Skeletal muscle cell (primary cell): ENCODE results near the gene NOL4L.

Experiments
- DNase-seq: peaks from one replicate; pipeline ENCODE4 v3.0.0-alpha.2; 2010; ENCODE audit warnings: low read depth
- H3K4me3 ChIP-seq: 2 replicates; pipeline ENCODE4 v1.5.1; 2011; ENCODE audit warnings: low read depth, mild to moderate bottlenecking, control low read depth, low read length, moderate library complexity

The NOL4L gene

DNA sequence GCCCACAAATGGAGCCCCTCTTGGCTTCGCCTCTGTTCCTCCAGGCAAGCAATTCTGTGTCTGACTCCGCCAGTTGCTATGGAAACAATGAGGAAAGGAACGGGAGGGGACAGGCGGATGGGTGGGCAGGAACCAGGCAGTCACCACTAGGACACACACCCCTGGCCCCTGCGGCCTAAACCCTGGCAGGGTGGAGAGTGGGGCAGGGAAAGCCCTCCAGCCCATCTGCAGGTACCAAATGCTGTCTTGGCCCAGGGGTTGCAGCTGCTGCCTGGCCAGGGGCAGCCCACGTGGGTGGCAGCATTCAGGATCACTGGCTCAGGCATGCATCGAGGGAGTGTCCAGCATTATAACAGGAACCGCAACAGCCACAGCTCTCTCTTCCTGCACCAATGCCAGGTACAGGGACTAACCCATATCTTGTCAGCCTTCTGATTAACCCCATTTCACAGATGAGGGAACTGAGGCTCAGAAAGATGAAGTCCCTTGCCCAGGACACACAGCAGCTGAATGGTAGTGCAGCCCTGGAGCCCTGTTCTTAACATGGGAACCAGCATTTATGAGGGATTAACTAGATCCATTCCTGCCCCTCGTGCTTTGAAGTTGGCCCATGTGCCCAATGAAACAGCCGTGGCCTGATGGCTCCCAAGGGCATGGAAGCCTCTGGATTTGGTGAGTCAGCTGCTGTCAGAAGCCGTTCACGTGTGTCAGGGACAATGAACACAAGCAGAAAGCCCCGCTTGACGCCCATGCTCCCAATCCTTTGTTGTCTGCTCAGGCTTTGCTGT lies 66.3 kb downstream of the NOL4L start:
- no peak for DNase-seq
- H3K4me3 ChIP-seq, result no peak overlapping the region

DNA sequence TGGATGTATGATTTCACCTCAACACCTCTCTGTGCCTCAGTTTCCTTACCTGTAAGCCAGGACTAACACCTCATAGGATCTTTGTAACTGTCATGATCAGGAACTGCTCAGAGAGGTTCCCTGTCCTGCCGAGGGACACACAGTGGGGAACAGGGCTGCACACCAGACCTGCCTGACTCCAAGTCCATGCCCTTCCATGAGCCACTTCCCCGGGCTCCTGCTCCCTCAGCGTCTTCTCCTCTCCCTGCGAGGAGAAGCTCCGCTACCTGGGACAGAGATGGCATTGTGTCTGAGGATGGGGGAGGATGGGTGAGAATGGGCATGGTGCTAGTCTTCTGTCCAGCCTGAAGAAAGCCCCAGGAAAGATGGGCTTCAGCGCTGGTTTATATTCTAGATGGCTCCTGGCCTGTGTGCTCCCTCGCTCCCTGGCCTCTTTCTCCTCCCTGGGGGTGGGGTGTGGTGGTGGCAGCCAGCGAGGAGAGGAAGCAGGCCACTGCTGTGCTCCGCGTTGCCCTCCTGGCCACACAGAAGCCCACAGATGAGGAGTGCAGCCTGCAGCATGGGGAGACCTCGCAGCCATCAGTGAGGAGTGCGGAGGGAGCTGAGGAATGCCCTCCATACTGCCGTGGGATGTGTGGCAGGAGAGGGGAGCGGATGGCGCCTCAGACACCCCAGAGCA lies 67.1 kb downstream of the NOL4L start:
- no peak overlapping the region for H3K4me3 ChIP-seq

DNA sequence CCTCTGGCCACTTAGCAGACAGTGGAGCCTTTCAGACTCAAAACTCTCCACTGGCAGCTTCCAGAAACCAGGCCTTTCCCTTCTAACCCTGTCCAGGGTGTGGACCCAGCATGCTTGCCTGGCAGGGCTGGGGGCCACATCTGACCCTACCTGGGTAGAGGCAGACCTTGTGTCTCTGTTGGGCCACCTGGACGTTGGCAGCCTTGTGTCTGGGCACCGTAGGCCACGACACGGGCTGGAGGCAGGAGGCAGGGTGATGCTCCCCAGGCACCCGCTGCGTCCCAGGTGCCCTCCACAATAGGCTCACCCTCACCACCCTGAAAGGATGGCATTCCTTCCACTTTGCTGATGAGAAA lies 67.6 kb downstream of the NOL4L start:
- DNase-seq, result no peak
- H3K4me3 ChIP-seq, result no peak overlapping the region

More for the DNA sequence above, 67.1 kb downstream of the NOL4L start:
- DNase-seq, result no peak

DNA sequence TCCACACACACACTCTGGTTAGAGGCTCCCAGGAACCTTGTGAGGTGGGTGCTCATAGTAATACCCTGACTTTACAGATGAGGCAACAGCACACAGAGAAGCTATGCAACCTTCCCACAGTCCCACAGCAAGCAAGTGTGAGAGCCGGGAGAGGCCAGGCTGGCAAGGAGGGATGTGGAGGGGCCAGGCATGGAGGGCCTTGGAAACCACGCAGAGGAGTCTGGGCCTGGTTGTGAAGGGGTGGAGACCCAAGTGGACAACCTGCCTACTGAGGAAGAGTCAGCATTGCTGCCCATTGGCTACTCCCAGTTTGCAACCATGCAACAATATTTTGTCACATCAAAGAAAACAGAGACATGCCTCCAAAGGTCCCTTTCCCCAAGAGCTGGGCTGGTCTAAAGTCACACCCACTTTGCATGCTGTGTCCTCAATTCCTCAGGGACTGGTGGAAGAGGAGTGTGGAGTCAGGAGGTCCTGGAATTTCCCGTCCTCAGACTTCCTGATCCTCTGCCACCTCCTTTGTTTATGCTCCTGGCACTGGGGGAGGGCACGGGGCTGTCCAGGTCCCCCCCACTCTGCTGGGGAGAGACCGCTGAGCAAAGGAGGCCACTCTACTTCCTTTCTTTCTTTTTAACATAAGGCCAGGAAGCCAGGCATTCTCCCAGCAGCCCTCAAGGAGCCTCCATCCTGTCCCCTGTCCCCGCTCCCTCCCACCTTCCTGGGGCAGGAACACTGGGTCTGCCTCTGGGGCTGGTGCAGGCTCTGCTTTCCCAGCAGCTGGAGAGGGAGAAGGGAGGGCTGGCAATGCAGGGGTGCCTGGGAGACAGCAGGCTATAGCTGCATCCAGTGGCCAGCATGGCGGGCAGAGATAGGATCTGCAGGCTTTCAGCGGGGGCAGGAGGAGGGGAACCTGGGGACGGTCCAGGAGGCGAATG lies 68.3 kb downstream of the NOL4L start:
- no peak for DNase-seq

DNA sequence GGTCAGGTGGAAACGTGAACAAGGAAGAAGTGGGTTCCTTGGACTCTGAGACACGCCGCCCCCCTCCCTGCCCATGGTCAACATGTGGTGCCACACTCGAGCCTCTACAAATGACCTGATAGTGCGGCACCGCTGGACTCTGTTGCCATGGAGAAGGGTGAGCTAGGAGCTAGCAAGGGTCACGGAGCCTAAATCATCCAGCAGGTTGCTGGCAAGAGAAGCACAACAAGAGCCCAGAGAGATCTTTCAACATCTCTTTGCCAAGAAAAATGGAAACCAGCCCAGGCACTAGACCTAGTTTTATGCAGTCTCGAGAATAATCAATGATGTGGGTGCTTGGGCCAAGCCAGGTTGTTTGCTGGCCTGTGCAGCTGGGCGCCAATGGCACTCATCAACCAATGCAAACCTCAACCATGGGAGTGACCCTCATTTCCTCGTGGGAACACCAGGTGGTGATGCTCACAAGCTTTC lies 69.5 kb downstream of the NOL4L start:
- no peak overlapping the region for H3K4me3 ChIP-seq
- DNase-seq, result no peak

More for the DNA sequence above, 68.3 kb downstream of the NOL4L start:
- no peak overlapping the region for H3K4me3 ChIP-seq

DNA sequence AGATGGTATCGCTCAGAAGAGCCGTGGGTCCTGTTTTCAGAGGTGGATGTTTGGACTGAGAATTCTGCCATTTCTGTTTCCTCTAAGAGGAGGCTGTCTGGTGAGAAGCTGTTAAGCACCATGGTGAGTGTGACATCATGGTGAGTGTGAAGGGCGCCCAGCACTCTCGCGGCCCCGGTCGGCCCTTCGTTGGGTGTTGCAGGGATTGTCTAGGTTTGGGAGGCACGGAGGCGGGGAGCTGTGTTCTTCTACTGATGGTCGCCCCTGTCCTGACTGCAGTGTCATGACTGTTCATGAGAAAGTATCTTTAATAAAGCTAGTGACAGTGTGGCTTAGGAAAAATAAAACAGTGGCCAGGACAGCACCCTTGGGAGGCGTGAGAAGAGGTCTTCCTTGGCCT lies 70.4 kb downstream of the NOL4L start:
- no peak for DNase-seq

DNA sequence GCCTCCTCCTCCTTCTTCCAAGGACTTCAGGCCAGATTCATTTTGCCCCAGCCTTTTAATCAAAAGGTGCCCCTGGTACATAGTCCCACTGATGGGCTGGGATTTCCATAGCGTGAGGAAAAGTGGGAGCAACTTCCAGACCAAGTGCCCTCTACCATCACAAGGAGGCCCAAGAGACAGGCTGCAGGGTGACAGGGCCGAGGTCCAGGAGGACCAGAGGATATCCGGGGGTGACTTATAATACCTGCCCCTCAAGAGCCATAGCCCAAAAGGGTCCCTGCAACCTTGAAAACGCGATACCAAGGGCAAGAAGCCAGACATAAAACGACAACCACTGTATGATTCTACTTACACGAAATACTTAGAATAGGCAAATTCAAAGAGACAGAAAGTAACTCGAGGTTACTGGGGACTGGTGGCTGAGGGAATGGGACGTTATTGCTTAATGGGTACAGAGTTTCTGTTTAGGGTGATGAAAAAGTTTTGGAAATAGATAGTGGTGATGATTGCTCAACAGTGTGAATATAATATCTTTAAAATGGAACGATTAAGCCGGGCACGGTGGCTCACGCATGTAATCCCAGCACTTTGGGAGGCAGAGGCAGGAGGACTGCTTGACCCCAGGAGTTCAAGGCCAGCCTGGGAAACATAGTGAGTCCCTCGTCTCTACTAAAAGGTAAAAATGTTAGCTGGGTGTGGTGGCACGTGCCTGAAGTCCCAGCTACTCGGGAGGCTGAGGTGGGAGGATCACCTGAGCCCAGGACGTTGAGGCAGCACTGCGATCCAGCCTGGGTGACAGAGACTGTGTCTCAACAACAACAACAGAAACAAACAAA lies 71.9 kb downstream of the NOL4L start:
- DNase-seq, result no peak
- H3K4me3 ChIP-seq, result no peak overlapping the region

More for the DNA sequence above, 70.4 kb downstream of the NOL4L start:
- H3K4me3 ChIP-seq, result no peak overlapping the region

DNA sequence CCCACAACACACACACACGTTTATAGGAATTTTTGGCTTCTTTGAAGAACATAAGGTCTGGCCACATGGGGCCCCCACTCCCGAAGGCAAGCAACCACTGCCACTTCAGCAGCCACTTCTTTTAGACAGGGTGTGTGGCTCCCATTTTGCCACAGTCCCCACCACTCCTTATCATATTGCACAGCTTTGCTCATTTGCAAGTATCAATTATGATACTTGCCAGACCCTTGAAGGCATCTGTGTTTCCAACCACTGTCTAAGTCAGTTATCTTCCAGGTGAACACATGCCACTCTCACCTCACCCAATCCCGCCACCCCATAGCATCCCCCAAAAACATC lies 73.1 kb downstream of the NOL4L start:
- no peak for DNase-seq
- H3K4me3 ChIP-seq, result no peak overlapping the region

DNA sequence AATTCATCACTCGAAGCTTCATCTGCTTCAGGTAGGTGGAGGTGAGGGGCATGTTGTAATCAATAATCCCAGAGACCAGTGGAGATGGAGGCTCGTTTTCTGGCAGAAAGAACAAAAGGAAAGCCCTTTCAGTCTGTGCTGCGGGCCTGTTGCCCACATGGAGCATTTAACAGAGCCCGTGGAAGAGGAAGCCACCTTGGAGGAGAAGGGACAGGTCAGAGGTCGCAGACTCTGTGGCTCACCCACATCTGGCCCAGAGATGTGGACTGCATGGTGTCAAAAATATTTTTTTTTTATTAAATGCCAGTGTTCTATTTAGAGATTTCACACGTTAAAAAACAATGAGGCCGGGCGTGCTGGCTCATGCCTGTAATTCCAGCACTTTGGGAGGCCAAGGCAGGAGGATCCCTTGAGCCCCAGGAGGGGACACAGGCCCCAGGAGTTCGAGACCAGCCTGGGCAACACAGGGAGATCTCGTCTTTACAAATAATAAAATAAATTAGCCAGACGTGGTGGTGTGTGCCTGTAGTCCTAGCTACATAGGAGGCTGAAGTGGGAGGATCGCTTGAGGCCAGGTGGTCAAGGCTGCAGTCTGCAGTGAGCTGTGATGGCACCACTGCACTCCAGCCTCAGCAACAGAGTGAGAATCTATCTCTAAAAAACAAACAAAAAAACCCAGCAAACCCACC lies 73.6 kb downstream of the NOL4L start:
- no peak overlapping the region for H3K4me3 ChIP-seq
- no peak for DNase-seq

DNA sequence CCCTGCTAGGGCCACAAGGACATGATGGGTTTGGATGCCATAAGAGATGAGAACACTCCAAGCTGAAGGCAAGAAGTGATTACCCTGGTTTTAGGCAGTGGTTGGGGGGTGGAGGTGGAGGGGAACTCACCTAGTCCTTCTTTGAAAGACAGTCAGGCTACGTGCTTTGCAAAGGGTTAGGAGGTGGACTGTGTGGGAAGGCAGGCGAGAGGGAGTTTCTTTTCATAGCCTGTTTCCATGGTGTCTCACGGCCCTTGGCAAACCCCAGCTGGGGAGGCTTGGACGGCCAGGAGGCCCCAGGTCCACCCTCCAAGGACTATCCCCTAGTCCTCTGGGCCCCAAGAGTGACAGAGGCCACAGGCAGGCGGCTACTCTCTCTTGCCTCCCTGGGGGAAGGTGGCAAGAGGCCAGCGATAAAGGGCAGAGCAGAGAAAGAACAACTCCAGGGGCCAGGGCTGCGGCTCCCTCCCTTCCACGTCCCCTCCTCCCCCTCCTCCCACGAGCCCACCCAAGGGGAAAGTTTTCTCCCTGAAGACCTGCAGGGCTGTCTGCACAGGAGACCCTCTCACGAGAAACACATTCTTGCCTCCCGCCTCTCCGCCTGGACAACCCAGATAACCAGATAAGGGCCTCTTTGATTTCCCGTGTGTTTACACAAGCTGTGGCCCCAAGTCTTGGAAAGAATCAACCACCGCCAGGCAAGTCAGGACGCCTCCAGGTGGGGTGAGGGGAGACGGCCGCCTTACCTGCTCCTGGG lies 74.4 kb downstream of the NOL4L start:
- no peak overlapping the region for H3K4me3 ChIP-seq
- DNase-seq, result no peak

DNA sequence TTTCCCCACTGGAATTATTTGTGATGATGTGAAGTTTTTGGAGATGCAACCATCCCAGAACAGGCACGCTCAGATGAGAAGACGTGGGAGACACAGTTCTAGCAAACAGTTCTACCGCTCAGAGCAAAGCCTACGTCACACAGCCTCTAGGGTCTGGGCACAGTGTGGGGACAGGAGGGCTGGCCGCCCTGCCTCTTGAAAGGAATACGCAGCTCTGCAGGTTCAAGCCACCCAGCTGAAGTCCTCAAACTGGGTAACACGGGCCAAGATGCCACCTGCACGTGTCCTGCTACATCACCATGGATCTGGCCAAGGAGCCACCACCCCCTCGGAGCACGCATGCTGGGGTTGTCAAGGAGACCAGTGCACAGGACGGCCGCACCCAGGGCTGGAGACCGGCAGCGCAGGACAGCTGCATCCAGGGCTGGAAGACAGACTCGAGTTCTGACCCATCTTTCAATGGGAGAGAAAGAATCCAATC lies 75.0 kb downstream of the NOL4L start:
- DNase-seq, result no peak
- no peak overlapping the region for H3K4me3 ChIP-seq

DNA sequence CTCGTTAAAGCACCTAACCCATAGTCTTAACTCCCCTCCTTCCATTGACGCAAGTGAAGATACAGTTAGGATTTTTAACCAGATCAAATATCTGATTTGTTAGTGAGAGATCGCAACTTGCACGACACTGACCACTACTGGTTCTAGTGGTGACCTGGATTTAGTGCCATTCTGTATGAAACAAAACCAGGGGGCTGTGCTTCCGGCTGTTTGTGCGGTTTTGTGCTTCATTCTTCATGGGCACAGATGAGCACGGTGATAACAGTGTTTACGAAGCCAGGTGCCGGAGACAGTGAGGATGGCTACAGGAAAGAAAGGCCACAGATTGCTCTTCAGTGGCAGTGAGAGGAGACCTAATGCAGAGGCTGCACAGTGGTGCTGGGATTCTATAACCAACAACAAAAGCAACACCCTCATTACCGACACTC lies 75.5 kb downstream of the NOL4L start:
- DNase-seq, result no peak
- no peak overlapping the region for H3K4me3 ChIP-seq

DNA sequence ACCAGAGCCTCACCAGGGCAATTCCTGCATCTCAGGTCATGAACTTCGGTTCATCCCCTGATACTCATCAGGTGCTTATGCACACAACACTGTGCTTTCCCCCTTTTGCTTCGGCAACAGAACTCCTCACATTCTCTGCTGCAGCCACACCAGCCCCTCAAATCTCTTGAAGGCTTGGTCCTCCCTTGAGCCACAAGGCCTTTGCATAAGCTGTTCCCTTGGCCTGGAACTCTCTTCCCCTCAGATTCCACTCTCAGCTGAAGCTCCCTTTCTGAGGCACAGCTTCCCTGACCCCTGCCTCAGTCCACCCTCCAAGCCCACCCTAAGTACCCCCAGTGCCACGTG lies 76.4 kb downstream of the NOL4L start:
- H3K4me3 ChIP-seq, result no peak overlapping the region
- no peak for DNase-seq

DNA sequence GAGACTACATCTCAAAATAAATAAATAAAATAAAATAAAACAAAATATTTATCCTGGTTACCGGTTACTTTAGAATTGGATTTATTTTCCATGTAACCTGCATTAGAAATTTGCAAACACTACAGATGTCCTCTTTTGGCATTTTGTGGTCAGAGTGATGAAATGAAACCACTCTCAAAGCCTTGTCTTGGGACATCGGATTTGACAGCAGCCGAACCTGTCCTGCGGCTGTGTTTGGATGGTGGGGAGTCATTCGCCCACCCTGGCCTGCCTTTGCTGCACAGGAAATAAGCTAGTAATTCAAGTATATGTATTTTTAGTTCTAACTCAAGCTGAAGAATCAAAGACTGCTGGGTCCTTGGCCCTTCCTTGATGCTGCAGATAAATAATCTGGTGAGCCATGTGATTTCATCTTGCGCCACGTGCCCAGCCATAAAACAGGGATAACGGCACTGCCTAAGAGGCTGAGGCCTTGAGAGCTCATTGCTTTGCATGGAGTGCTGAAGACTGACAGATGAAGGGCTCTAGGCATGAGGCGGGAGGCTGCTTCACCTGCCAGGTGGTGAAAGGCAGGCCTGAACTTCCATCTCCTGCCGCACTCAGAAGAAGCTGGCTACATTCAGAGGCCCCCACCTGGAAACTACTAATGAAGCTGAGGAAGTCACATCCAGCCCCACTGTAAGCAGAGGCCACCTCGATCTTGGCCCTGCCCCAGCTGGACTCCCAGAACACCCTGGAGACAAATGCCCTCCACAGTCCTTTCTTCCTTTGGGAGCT lies 76.9 kb downstream of the NOL4L start:
- H3K4me3 ChIP-seq, result no peak overlapping the region

DNA sequence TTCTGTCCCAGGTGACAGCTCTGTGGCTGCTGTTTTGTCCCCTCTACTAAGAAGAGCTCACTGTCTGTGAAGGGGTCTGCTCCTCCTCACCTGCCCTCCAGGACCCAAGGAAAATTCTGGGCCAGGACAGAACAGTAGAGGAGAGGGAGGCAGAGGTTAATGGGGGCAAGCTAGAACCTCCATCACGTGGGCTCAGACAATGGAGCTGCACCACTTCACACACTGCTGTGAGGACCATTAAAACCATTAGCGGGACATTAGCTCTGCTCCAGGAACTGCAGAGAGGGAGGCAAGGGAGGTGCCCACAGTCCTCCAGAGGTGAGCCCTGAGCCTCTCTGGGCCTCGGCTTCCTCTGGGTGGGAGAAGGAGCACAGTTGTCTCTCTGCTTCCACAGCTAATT lies 78.4 kb downstream of the NOL4L start:
- no peak for DNase-seq
- no peak overlapping the region for H3K4me3 ChIP-seq

More for the DNA sequence above, 76.9 kb downstream of the NOL4L start:
- no peak for DNase-seq

DNA sequence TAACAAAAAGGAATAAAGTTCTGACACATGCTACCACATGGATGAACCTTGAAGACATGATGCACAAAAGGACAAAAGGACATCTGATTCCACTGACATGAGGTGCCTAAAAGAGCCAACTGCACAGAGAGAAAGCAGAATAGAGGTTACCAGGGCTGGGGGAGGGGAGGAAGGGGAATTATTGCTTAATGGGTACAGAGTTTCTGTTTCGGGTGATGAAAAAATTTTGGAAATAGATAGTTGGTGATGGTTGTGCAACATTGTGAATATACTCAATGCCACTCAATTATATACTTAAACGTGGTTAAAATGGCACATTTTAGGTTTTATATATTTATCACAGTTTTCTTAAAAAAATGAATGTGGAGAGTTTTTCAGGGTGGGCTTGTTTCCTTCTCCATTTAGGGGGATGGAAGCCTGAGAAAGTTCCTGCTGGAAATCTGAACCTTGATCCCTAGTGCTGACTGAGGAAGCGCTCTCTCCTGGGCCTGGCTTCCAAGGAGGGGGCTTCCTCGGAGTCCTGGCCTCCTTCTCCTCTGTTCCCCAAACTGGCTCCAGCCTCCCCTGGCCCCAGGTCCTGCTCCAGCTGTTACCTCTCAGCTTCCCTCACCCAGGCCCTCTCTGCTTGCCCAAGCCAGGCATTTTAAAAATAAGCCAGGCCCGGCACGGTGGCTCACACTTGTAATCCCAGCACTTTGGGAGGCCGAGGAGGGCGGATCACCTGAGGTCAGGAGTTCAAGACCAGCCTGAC lies 79.2 kb downstream of the NOL4L start:
- DNase-seq, result no peak
- H3K4me3 ChIP-seq, result no peak overlapping the region

DNA sequence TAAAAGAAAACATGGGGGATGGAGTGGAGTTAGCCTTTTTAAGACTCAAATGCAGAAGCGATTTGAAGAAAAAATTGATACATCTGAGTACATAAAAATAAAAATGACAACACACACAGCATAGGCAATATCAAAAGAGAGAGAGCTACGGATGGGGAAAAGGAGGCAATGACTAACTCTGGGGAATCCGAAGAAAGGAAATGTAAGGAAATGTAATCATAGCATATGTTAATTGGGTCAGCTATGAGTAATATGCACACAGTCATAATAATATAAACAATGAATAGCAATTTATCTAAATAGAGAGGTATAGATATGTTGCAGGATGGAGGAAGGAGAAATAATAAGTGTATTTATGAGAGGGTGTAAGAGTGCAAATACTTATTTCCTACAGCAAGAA lies 83.4 kb downstream of the NOL4L start:
- no peak for DNase-seq
- H3K4me3 ChIP-seq, result no peak overlapping the region
